Stomach (tissue), 4 donors: ENCODE results near the gene FSTL5.

Experiments
- EP300 ChIP-seq: sonication (generic); formaldehyde crosslinking; IDR thresholded peaks from one replicate; pipeline ENCODE4 v1.6.1; 2017; ENCODE audit warnings: antibody characterized with exemption
- POLR2A ChIP-seq, 4 donors: fragments of 450-650 bp; IDR thresholded peaks; one replicate each; pipeline ENCODE4 v1.6.1; 2016; ENCODE audit warnings: antibody characterized with exemption in 4 of 4, control low read depth in 2 of 4, mild to moderate bottlenecking in 1 of 4, moderate library complexity in 1 of 4
- POLR2AphosphoS5 ChIP-seq, 3 donors: sonication (generic); formaldehyde crosslinking; IDR thresholded peaks; one replicate each; pipeline ENCODE4 v1.6.1; 2016; ENCODE audit warnings: antibody characterized with exemption in 3 of 3
- TF ChIP-seq, protein P1 (sequence below), 7 experiments: fragments of 450-650 bp in 4 of 7; fragments of 200-600 bp in 3 of 7; sonication (generic) in 3 of 7; IDR thresholded peaks; one replicate each; pipeline ENCODE4 v1.5.1; 2016 to 2019; ENCODE audit warnings: antibody characterized with exemption in 7 of 7, control low read depth in 2 of 7, mild to moderate bottlenecking in 1 of 7

DNA sequence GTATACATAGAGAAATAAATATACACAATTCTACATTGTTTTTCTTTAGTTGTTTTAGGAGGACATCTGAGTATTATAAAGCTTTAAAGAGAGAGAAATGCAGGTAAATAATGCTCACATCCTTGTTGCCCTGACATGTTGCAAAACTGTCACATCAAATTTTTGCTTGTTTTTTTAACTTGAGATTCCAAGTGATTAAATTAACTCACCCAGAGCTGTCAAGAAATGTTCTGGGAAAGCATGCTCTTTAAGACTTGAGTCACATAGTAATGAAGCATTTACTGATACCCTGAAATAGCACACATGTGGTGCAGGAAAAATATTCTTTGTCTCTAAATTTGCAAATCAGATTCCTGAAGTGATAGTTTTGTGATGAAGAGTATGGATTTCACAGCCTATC, 665.6 kb downstream of the FSTL5 start:
- TF ChIP-seq, protein P1, sequence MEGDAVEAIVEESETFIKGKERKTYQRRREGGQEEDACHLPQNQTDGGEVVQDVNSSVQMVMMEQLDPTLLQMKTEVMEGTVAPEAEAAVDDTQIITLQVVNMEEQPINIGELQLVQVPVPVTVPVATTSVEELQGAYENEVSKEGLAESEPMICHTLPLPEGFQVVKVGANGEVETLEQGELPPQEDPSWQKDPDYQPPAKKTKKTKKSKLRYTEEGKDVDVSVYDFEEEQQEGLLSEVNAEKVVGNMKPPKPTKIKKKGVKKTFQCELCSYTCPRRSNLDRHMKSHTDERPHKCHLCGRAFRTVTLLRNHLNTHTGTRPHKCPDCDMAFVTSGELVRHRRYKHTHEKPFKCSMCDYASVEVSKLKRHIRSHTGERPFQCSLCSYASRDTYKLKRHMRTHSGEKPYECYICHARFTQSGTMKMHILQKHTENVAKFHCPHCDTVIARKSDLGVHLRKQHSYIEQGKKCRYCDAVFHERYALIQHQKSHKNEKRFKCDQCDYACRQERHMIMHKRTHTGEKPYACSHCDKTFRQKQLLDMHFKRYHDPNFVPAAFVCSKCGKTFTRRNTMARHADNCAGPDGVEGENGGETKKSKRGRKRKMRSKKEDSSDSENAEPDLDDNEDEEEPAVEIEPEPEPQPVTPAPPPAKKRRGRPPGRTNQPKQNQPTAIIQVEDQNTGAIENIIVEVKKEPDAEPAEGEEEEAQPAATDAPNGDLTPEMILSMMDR (IDR thresholded peaks at IDR 0.05) = no peak
- TF ChIP-seq POLR2AphosphoS5 (IDR thresholded peaks at IDR 0.05) (no peak), POLR2A (IDR thresholded peaks at IDR 0.05) (no peak), EP300 (no peak)
